ENCODE measurements around the gene SERPINA3. TPM values are rescaled to one million over a fixed set of nuclear protein-coding genes. Genes with fewer than 3 reads are reported as not detected.

Gene SERPINA3
- total RNA-seq, 1 experiment from 2014 or later: 2,914 TPM

GRCh38 chr14:94649543-94650443 lies 37.6 kb downstream of the SERPINA3 start:
- intact Hi-C loops (cut with micrococcal nuclease; ENCODE audit: unreplicated experiment): no loop called here
- no peaks in the 10 kb centered on the region for H3K4me1 Mint-ChIP-seq (ENCODE audit: low read depth, unreplicated experiment)
- no peak overlapping the region for H3K27ac Mint-ChIP-seq (ENCODE audit: unreplicated experiment)
- no peaks in the 10 kb centered on the region for H3K27me3 Mint-ChIP-seq (ENCODE audit: unreplicated experiment)
- no peak overlapping the region for H3K4me3 Mint-ChIP-seq (ENCODE audit: low read depth, unreplicated experiment)
- H3K36me3 Mint-ChIP-seq (ENCODE audit: insufficient read depth, unreplicated experiment): no peaks in the 10 kb centered on the region
- CTCF ChIA-PET: no interaction called here
- TF ChIP-seq CTCF (IDR thresholded peaks at IDR 0.05; ENCODE audit: unreplicated experiment): no peak
- DNase-seq: no peak
- peaks cover 3% of the 10 kb centered on the region for H3K9me3 Mint-ChIP-seq (ENCODE audit: low read depth, unreplicated experiment)
- BruUV-seq (replicated peaks): no TSS peak

DNA sequence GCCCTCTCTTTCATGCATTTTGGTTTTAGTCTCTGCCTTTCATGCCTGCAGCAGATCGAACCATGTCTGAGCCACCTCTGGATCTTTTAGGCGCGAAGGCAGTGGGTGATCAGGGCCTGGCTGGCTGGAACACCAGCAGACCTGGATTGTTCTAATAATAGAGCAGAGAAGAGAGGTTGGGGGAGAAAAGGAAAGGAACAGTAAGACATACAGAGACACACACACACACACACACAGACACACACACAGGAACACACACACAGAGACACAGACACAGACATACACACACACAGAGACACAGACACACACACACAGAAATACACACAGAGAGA lies 38.2 kb downstream of the SERPINA3 start:
- peaks cover 3% of the 10 kb centered on the region for H3K9me3 Mint-ChIP-seq (ENCODE audit: low read depth, unreplicated experiment)
- no peaks in the 10 kb centered on the region for H3K27me3 Mint-ChIP-seq (ENCODE audit: unreplicated experiment)
- CTCF ChIA-PET: no interaction called here
- no peak for DNase-seq
- no peak overlapping the region for H3K4me3 Mint-ChIP-seq (ENCODE audit: low read depth, unreplicated experiment)
- TF ChIP-seq CTCF (IDR thresholded peaks at IDR 0.05; ENCODE audit: unreplicated experiment): no peak
- H3K4me1 Mint-ChIP-seq (ENCODE audit: low read depth, unreplicated experiment): no peaks in the 10 kb centered on the region
- intact Hi-C loops (cut with micrococcal nuclease; ENCODE audit: unreplicated experiment): no loop called here
- no TSS peak for BruUV-seq (replicated peaks)
- H3K27ac Mint-ChIP-seq (ENCODE audit: unreplicated experiment): no peak overlapping the region
- H3K36me3 Mint-ChIP-seq (ENCODE audit: insufficient read depth, unreplicated experiment): no peaks in the 10 kb centered on the region

- H3K4me1 Mint-ChIP-seq (ENCODE audit: low read depth, unreplicated experiment): no peaks in the 10 kb centered on the region
- CTCF ChIA-PET: no interaction called here
- no peak for DNase-seq
- BruUV-seq (replicated peaks): no TSS peak
- no peak overlapping the region for H3K4me3 Mint-ChIP-seq (ENCODE audit: low read depth, unreplicated experiment)
- no peaks in the 10 kb centered on the region for H3K27me3 Mint-ChIP-seq (ENCODE audit: unreplicated experiment)
- H3K36me3 Mint-ChIP-seq (ENCODE audit: insufficient read depth, unreplicated experiment): no peaks in the 10 kb centered on the region
- TF ChIP-seq CTCF (IDR thresholded peaks at IDR 0.05; ENCODE audit: unreplicated experiment): no peak
- intact Hi-C loops (cut with micrococcal nuclease; ENCODE audit: unreplicated experiment): no loop called here
- peaks cover under 1% of the 10 kb centered on the region for H3K9me3 Mint-ChIP-seq (ENCODE audit: low read depth, unreplicated experiment)
- H3K27ac Mint-ChIP-seq (ENCODE audit: unreplicated experiment): no peak overlapping the region
Measured at GRCh38 chr14:94650806-94651805, 38.9 kb downstream of the SERPINA3 start.

DNA sequence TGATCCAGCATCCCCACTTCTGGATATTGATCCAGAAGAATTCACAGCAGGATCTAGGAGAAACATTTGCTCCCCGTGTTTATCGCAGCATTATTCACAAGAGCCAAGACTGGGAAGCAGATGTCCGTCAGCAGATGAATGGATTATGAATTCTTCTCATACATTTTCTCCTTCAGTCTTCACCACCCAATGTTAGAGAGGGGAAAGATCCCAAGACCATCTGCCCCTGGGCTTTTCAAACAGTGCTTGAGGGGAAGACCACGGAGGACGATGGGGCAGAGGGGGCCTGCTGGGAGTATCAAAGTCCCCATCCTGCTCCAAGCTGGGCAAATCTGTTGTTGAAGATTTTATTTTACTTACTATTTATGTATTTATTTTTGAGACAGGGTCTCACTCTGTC lies 41.1 kb downstream of the SERPINA3 start:
- intact Hi-C loops (cut with micrococcal nuclease; ENCODE audit: unreplicated experiment): no loop called here
- BruUV-seq (replicated peaks): no TSS peak
- Mint-ChIP-seq H3K27ac (ENCODE audit: unreplicated experiment) (no peak overlapping the region), H3K27me3 (ENCODE audit: unreplicated experiment) (no peaks in the 10 kb centered on the region), H3K36me3 (ENCODE audit: insufficient read depth, unreplicated experiment) (no peaks in the 10 kb centered on the region), H3K4me1 (ENCODE audit: low read depth, unreplicated experiment) (no peaks in the 10 kb centered on the region), H3K4me3 (ENCODE audit: low read depth, unreplicated experiment) (no peak overlapping the region), H3K9me3 (ENCODE audit: low read depth, unreplicated experiment) (no peaks in the 10 kb centered on the region)
- no peak for DNase-seq
- CTCF ChIA-PET: no interaction called here
- no peak for TF ChIP-seq CTCF (IDR thresholded peaks at IDR 0.05; ENCODE audit: unreplicated experiment)

Measured in Calu3 (cell line).